ENCODE data around the gene TSHZ2. TPM values are rescaled to one million over a fixed set of nuclear protein-coding genes. Genes with fewer than 3 reads are reported as not detected.

The TSHZ2 gene
- total and polyA plus RNA-seq, 3 donors from 2014 or later: 13.0 to 41.9 (median 40.4) TPM

- DNase-seq: no peak
- Histone ChIP-seq H3K27ac (no peak overlapping the region), H3K4me3 (no peak overlapping the region), H3K27me3 (no peaks in the 10 kb centered on the region), H3K36me3 (ENCODE audit: low read depth, missing control alignments) (no peaks in the 10 kb centered on the region), H3K9me3 (no peaks in the 10 kb centered on the region), H3K4me1 (no peaks in the 10 kb centered on the region)
- TF ChIP-seq POLR2A (IDR thresholded peaks at IDR 0.05): no peak
- TF ChIP-seq, protein P1, sequence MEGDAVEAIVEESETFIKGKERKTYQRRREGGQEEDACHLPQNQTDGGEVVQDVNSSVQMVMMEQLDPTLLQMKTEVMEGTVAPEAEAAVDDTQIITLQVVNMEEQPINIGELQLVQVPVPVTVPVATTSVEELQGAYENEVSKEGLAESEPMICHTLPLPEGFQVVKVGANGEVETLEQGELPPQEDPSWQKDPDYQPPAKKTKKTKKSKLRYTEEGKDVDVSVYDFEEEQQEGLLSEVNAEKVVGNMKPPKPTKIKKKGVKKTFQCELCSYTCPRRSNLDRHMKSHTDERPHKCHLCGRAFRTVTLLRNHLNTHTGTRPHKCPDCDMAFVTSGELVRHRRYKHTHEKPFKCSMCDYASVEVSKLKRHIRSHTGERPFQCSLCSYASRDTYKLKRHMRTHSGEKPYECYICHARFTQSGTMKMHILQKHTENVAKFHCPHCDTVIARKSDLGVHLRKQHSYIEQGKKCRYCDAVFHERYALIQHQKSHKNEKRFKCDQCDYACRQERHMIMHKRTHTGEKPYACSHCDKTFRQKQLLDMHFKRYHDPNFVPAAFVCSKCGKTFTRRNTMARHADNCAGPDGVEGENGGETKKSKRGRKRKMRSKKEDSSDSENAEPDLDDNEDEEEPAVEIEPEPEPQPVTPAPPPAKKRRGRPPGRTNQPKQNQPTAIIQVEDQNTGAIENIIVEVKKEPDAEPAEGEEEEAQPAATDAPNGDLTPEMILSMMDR (IDR thresholded peaks at IDR 0.05): no peak
- WGBS, 2 donors: 40 to 53% methylated on average over 2 of the region's 2 CpGs
- intact Hi-C loops (cut with DNase I; ENCODE audit: low total_unique reads): no loop called here
These were observed 340.8 kb downstream of the TSHZ2 start for GRCh38 chr20:53312957-53313356.

- no peaks in the 10 kb centered on the region for H3K9me3 ChIP-seq
- no peak overlapping the region for H3K27ac ChIP-seq
- no peaks in the 10 kb centered on the region for H3K4me1 ChIP-seq
- intact Hi-C loops (cut with DNase I; ENCODE audit: low total_unique reads): no loop called here
- no peaks in the 10 kb centered on the region for H3K27me3 ChIP-seq
- no peak overlapping the region for H3K4me3 ChIP-seq
- 89 to 92% methylated on average over 5 of the region's 5 CpGs for WGBS, 2 donors
- no peak for TF ChIP-seq POLR2A (IDR thresholded peaks at IDR 0.05)
- TF ChIP-seq, protein P1 (IDR thresholded peaks at IDR 0.05): no peak
- no peaks in the 10 kb centered on the region for H3K36me3 ChIP-seq (ENCODE audit: low read depth, missing control alignments)
- DNase-seq: no peak
These were observed 344.2 kb downstream of the TSHZ2 start for GRCh38 chr20:53316206-53316937.

DNA sequence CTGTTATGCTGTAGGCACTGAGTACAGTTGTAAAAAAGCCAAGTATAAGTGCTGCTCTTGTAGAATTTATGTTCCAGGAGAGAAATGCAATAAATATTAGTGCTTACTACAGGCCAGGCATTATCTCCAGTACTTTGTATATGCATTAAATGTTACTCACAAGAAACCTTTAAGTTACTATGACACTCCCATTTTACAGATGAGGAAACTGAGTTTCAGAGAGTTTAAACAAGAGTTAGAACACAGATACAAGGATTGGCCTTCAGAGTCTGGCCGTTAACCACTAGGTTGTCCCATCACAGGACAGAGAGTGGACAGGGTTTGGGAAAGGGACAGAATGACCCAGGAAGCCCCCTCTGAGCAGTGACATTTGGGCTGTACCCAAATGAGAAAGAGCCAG, 347.0 kb downstream of the TSHZ2 start:
- WGBS, 2 donors: 90 to 96% methylated on average over 1 of the region's 1 CpG
- TF ChIP-seq POLR2A (IDR thresholded peaks at IDR 0.05): no peak
- TF ChIP-seq, protein P1 (IDR thresholded peaks at IDR 0.05): no peak
- intact Hi-C loops (cut with DNase I; ENCODE audit: low total_unique reads): no loop called here
- no peaks in the 10 kb centered on the region for H3K9me3 ChIP-seq
- no peak overlapping the region for H3K4me3 ChIP-seq
- no peaks in the 10 kb centered on the region for H3K36me3 ChIP-seq (ENCODE audit: low read depth, missing control alignments)
- DNase-seq: no peak
- no peaks in the 10 kb centered on the region for H3K27me3 ChIP-seq
- no peak overlapping the region for H3K27ac ChIP-seq
- H3K4me1 ChIP-seq: no peaks in the 10 kb centered on the region

- Histone ChIP-seq H3K4me3 (no peak overlapping the region), H3K9me3 (no peaks in the 10 kb centered on the region), H3K27ac (no peak overlapping the region), H3K36me3 (ENCODE audit: low read depth, missing control alignments) (no peaks in the 10 kb centered on the region), H3K27me3 (no peaks in the 10 kb centered on the region), H3K4me1 (no peaks in the 10 kb centered on the region)
- TF ChIP-seq POLR2A (IDR thresholded peaks at IDR 0.05): no peak
- TF ChIP-seq, protein P1 (IDR thresholded peaks at IDR 0.05): no peak
- no peak for DNase-seq
- 91 to 97% methylated on average over 2 of the region's 2 CpGs for WGBS, 2 donors
- intact Hi-C loops (cut with DNase I; ENCODE audit: low total_unique reads): no loop called here
These were observed 347.6 kb downstream of the TSHZ2 start for GRCh38 chr20:53319716-53320115.

DNA sequence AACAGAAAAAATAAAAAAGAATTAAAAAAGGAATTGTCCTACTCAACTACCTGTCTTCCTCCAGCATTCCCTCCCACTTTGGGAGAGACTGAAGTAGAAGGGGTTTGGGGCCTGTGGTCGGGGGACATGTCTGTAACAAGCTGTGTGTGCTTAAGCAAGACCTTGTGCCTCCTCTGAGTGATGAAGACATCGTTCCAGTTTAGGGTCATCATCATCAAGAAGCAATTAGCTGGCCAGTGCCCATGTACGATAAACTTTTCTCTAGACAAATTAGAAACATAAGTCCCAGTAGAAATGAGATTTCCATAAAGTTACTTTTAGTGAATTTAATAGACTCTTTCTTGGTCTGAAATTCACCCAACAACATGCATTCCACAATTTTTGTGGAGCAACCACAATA, 348.5 kb downstream of the TSHZ2 start:
- Histone ChIP-seq H3K36me3 (ENCODE audit: low read depth, missing control alignments) (no peaks in the 10 kb centered on the region), H3K4me3 (no peak overlapping the region), H3K4me1 (no peaks in the 10 kb centered on the region), H3K9me3 (no peaks in the 10 kb centered on the region), H3K27me3 (no peaks in the 10 kb centered on the region), H3K27ac (no peak overlapping the region)
- TF ChIP-seq, protein P1 (IDR thresholded peaks at IDR 0.05): no peak
- no peak for TF ChIP-seq POLR2A (IDR thresholded peaks at IDR 0.05)
- 62 to 71% methylated on average over 3 of the region's 3 CpGs for WGBS, 2 donors
- intact Hi-C loops (cut with DNase I; ENCODE audit: low total_unique reads): no loop called here
- no peak for DNase-seq

All from testis (tissue), 3 donors.